ENCODE measurements around the gene CAMKV. TPM values are rescaled to one million over a fixed set of nuclear protein-coding genes. Genes with fewer than 3 reads are reported as not detected.

Gene CAMKV
- total and polyA plus RNA-seq, 2 of the 8 experiments (the other 6 are each of a cell fraction or from before 2014, with no cell fraction given) = 56.3 to 66.4 TPM

DNA sequence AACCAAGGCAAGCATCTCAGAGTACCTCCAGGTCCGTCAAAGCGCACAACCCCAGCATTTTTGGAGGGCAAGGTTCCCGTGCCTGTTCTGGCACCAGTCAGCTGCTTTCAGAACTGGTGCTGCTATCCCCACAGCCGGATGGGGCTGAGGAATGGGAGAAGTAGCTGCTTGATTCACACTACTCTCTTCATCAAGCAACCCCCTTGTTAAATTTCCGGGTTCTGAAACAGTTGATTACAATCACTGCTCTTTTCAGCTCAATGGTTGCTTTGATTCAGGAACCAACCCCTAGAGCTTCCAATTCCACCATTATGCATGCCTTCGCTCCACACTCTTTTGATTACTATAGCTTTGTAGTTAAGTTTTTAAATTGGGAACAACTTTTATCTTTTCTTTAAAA, 43.7 kb downstream of the CAMKV start:
- H2BK12ac ChIP-seq (ENCODE audit: low read depth, low read length) = no peak overlapping the region
- H2BK20ac ChIP-seq (ENCODE audit: low read length) = no peak overlapping the region
- no peak for FAIRE-seq
- H4K8ac ChIP-seq (ENCODE audit: extremely low read depth, insufficient read depth, low read length) = no peak overlapping the region
- H2BK5ac ChIP-seq (ENCODE audit: low read depth, low read length) = no peak overlapping the region
- no peak overlapping the region for H3K56ac ChIP-seq (replicated peaks; ENCODE audit: insufficient read length, low read depth, low read length)
- CTCF ChIA-PET (ENCODE audit: partially characterized antibody) = interaction anchor here (1.2 to 7.3 kb wide), 5 partner anchors 9 to 86 kb away, joined by 3 to 88 read pairs (median 4); partner anchors contain the start of gene INKA1
- H3K23me2 ChIP-seq (ENCODE audit: low read depth, low read length) = no peaks in the 10 kb centered on the region
- no peak overlapping the region for H4K91ac ChIP-seq (replicated peaks; ENCODE audit: insufficient read length, low read length)
- H2AK5ac ChIP-seq (ENCODE audit: low read depth, low read length) = no peak overlapping the region
- no peaks in the 10 kb centered on the region for H3K4me1 ChIP-seq (replicated peaks in 1 of 4; ENCODE audit: control insufficient read depth in 3 of 4, insufficient read depth in 4 of 4, low read length in 3 of 4)
- peaks cover 4 to 24% (median 14%) of the 10 kb centered on the region in 4 experiments; a peak in 6 of 8 replicates for H3K36me3 ChIP-seq (ENCODE audit: control insufficient read depth in 2 of 4, insufficient read depth in 4 of 4, low read length in 3 of 4)
- no peak overlapping the region for H3K4ac ChIP-seq (replicated peaks; ENCODE audit: insufficient read length, low read depth, low read length)
- H4K20me1 ChIP-seq (replicated peaks in 1 of 2; ENCODE audit: control insufficient read depth in 1 of 2, insufficient read depth in 2 of 2, low read length in 2 of 2) = peaks cover 0 to 3% of the 10 kb centered on the region in 2 experiments
- H2BK120ac ChIP-seq (replicated peaks; ENCODE audit: low read depth, low read length) = no peak overlapping the region
- no peak overlapping the region for H2AFZ ChIP-seq (ENCODE audit: low read length)
- no peak for DNase-seq (ENCODE audit: low read depth in 1 of 2, low spot score in 2 of 2)
- H3K18ac ChIP-seq (ENCODE audit: extremely low read depth, low read length) = no peak overlapping the region
- no peaks in the 10 kb centered on the region for H3K27me3 ChIP-seq (replicated peaks in 1 of 4; ENCODE audit: control insufficient read depth in 3 of 4, extremely low read depth in 1 of 4, insufficient read depth in 3 of 4, low read length in 3 of 4)
- POLR2A ChIA-PET (ENCODE audit: partially characterized antibody) = interaction anchor here (0.6 to 1.9 kb wide), 4 partner anchors 9 to 107 kb away, joined by 3 to 7 read pairs (median 4); partner anchors contain the start of gene AMIGO3
- H3K4me3 ChIP-seq (ENCODE audit: extremely low read depth in 1 of 4, insufficient read depth in 2 of 4, low read depth in 3 of 4, low read length in 4 of 4) = no peak overlapping the region
- H3K14ac ChIP-seq (ENCODE audit: insufficient read length) = no peak overlapping the region
- H3K4me2 ChIP-seq (ENCODE audit: insufficient read depth in 1 of 2, low read depth in 2 of 2, low read length in 2 of 2) = no peak overlapping the region
- no peaks in the 10 kb centered on the region for H3K9me3 ChIP-seq (ENCODE audit: insufficient read depth in 2 of 2, low read depth in 1 of 2, low read length in 1 of 2)
- no peaks in the 10 kb centered on the region for H3K79me1 ChIP-seq (ENCODE audit: low read depth, low read length)
- H3K27ac ChIP-seq (ENCODE audit: low read depth, low read length) = no peak overlapping the region
- no peaks in the 10 kb centered on the region for H3K79me2 ChIP-seq (ENCODE audit: control insufficient read depth in 1 of 2, insufficient read depth in 2 of 2, low read length in 2 of 2)
- H4K5ac ChIP-seq (ENCODE audit: insufficient read length, low read depth, low read length) = no peak overlapping the region
- no peak overlapping the region for H3K9ac ChIP-seq (replicated peaks in 1 of 4; ENCODE audit: extremely low read depth in 1 of 4, low read depth in 3 of 4, low read length in 3 of 4)
- H2BK15ac ChIP-seq (ENCODE audit: low read length) = no peak overlapping the region
- 87% methylated on average over 6 of the region's 6 CpGs; no CpG with 5 or more reads in 1 of the 2 experiments for WGBS, 2 experiments (ENCODE audit: extremely low coverage in 1 of 2, insufficient coverage in 1 of 2, insufficient read length in 1 of 2, insufficient replicate concordance in 2 of 2, low coverage in 1 of 2, low lambda C conversion rate in 2 of 2, missing lambda C conversion rate in 1 of 2)
- no peak overlapping the region for H3K23ac ChIP-seq (ENCODE audit: insufficient read length)
- TF ChIP-seq SIX5 (IDR thresholded peaks at IDR 0.05; ENCODE audit: low read depth, low read length) = no peak
- TF ChIP-seq SRF (IDR thresholded peaks at IDR 0.05; ENCODE audit: low read depth, low read length) = no peak
- TF ChIP-seq TBP (IDR thresholded peaks at IDR 0.05; ENCODE audit: low read depth, low read length) = no peak
- no peak for TF ChIP-seq TEAD4 (IDR thresholded peaks at IDR 0.05; ENCODE audit: low read depth, low read length)
- TF ChIP-seq KDM1A (IDR thresholded peaks at IDR 0.05; ENCODE audit: borderline replicate concordance, low read length) = no peak
- TF ChIP-seq, protein P1, sequence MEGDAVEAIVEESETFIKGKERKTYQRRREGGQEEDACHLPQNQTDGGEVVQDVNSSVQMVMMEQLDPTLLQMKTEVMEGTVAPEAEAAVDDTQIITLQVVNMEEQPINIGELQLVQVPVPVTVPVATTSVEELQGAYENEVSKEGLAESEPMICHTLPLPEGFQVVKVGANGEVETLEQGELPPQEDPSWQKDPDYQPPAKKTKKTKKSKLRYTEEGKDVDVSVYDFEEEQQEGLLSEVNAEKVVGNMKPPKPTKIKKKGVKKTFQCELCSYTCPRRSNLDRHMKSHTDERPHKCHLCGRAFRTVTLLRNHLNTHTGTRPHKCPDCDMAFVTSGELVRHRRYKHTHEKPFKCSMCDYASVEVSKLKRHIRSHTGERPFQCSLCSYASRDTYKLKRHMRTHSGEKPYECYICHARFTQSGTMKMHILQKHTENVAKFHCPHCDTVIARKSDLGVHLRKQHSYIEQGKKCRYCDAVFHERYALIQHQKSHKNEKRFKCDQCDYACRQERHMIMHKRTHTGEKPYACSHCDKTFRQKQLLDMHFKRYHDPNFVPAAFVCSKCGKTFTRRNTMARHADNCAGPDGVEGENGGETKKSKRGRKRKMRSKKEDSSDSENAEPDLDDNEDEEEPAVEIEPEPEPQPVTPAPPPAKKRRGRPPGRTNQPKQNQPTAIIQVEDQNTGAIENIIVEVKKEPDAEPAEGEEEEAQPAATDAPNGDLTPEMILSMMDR (IDR thresholded peaks at IDR 0.05; ENCODE audit: control extremely low read depth in 1 of 3, insufficient read depth in 1 of 3, low read depth in 1 of 3, low read length in 3 of 3) = no peak
- TF ChIP-seq MAFK (IDR thresholded peaks at IDR 0.05; ENCODE audit: low read depth, low read length) = no peak
- no peak for TF ChIP-seq HDAC2 (IDR thresholded peaks at IDR 0.05; ENCODE audit: borderline replicate concordance in 1 of 2, low read depth in 2 of 2, low read length in 2 of 2)
- TF ChIP-seq JUN (IDR thresholded peaks at IDR 0.05; ENCODE audit: low read depth, low read length) = no peak
- no peak for TF ChIP-seq ASH2L (IDR thresholded peaks at IDR 0.05; ENCODE audit: low read length)
- TF ChIP-seq RNF2 (IDR thresholded peaks at IDR 0.05; ENCODE audit: borderline replicate concordance, low read depth, low read length, missing control alignments, poor library complexity, severe bottlenecking) = no peak
